OCI-LY7 (cell line): ENCODE results near the gene DTWD1. TPM values are rescaled to one million over a fixed set of nuclear protein-coding genes. Genes with fewer than 3 reads are reported as not detected.

ENCODE experiments used
- BruUV-seq: library from RNA; stranded (reverse); fragments of 400-500 nt; replicated peaks from 2 replicates; lab custom pipeline; 2021; lab: Mats Ljungman, UMichigan
- CTCF ChIA-PET: fragments of 300-600 bp; sonication (Branson Sonifier 250); formaldehyde crosslinking; loops from one replicate; lab custom pipeline; 2022; ENCODE audit warnings: antibody characterized with exemption; ENCODE audit not compliant: unreplicated experiment; lab: Charles Lee
- POLR2A ChIA-PET: fragments of 300-600 bp; sonication (Branson Sonifier 250); formaldehyde crosslinking; loops from one replicate; lab custom pipeline; 2022; ENCODE audit warnings: antibody characterized with exemption; lab: Charles Lee
- DNase-seq: peaks from one replicate; pipeline ENCODE4 v3.0.0-alpha.2; 2015; ENCODE audit warnings: low spot score
- H2AFZ ChIP-seq: fragments of 200-600 bp; sonication (generic), shearing (Covaris generic); 2 replicates; pipeline ENCODE4 v1.6.1; 2014; ENCODE audit warnings: mild to moderate bottlenecking, antibody characterized with exemption, low read length, moderate library complexity
- H3K27ac ChIP-seq: fragments of 200-600 bp; sonication (generic); 2 replicates; pipeline ENCODE4 v1.5.1; 2014; ENCODE audit warnings: mixed run types, low read depth, mild to moderate bottlenecking, moderate library complexity, low read length, inconsistent platforms; ENCODE audit not compliant: poor library complexity, severe bottlenecking
- H3K36me3 ChIP-seq: fragments of 200-600 bp; sonication (generic); 2 replicates; pipeline ENCODE4 v1.6.1; 2014; ENCODE audit warnings: mild to moderate bottlenecking, antibody characterized with exemption, low read length, moderate library complexity, mixed read lengths; ENCODE audit not compliant: insufficient read depth
- H3K4me1 ChIP-seq: fragments of 200-600 bp; sonication (generic); 2 replicates; pipeline ENCODE4 v1.5.1; 2014; ENCODE audit warnings: mild to moderate bottlenecking, low read length; ENCODE audit not compliant: insufficient read depth, poor library complexity, severe bottlenecking
- H3K4me2 ChIP-seq: fragments of 200-600 bp; sonication (generic); 2 replicates; pipeline ENCODE4 v1.6.1; 2014; ENCODE audit warnings: mild to moderate bottlenecking, low read length
- H3K4me3 ChIP-seq: fragments of 200-600 bp; sonication (generic); 2 replicates; pipeline ENCODE4 v1.5.1; 2014; ENCODE audit warnings: mild to moderate bottlenecking, low read depth, low read length; ENCODE audit not compliant: poor library complexity, severe bottlenecking
- H3K79me2 ChIP-seq: fragments of 200-600 bp; sonication (generic); 2 replicates; pipeline ENCODE4 v1.6.1; 2016; ENCODE audit warnings: low read depth, mild to moderate bottlenecking, low read length, moderate library complexity, mixed read lengths; ENCODE audit not compliant: insufficient read depth
- H3K9me2 ChIP-seq: fragments of 200-600 bp; sonication (generic); 2 replicates; pipeline ENCODE4 v1.6.1; 2016; ENCODE audit warnings: mild to moderate bottlenecking, low read length, mixed read lengths; ENCODE audit not compliant: insufficient read depth
- H3K9me3 ChIP-seq: fragments of 200-600 bp; sonication (generic); 2 replicates; pipeline ENCODE4 v1.6.1; 2014; ENCODE audit warnings: mild to moderate bottlenecking, mixed run types, low read length, mixed read lengths
- H4K20me1 ChIP-seq: fragments of 200-600 bp; sonication (generic); 2 replicates; pipeline ENCODE4 v1.6.1; 2014; ENCODE audit warnings: mild to moderate bottlenecking, antibody characterized with exemption, low read length, moderate library complexity, mixed read lengths; ENCODE audit not compliant: insufficient read depth
- EZH2phosphoT487 ChIP-seq: fragments of 200-600 bp; sonication (generic); IDR thresholded peaks from 2 replicates; pipeline ENCODE4 v1.6.1; 2018; ENCODE audit warnings: low read depth, borderline replicate concordance, mild to moderate bottlenecking, mixed run types, antibody characterized with exemption, low read length, moderate library complexity, mixed read lengths
- intact Hi-C: fragments of 100-400 bp; cut with micrococcal nuclease; formaldehyde crosslinking; loops from one replicate; pipeline ENCODE4 v1.10.0; 2022; ENCODE audit not compliant: unreplicated experiment
- total RNA-seq, 2 experiments: library from RNA; depleted of rRNA in 1 of 2; stranded (reverse); fragments of >200 nt in 1 of 2; shearing (Covaris generic) in 1 of 2; gene quantifications; 2 replicates each; pipeline ENCODE4 v1.2.3, GENCODE V29; 2014 to 2022
- TF ChIP-seq, protein P1 (sequence below): fragments of 200-600 bp; sonication (generic); conservative IDR thresholded peaks from 2 replicates; pipeline ENCODE4 v1.5.1; 2014; ENCODE audit warnings: mild to moderate bottlenecking, antibody characterized with exemption, low read length, moderate library complexity, mixed read lengths

DTWD1 gene
- total RNA-seq, 2 experiments from 2014 or later, result 9.4 to 19.2 TPM

DNA sequence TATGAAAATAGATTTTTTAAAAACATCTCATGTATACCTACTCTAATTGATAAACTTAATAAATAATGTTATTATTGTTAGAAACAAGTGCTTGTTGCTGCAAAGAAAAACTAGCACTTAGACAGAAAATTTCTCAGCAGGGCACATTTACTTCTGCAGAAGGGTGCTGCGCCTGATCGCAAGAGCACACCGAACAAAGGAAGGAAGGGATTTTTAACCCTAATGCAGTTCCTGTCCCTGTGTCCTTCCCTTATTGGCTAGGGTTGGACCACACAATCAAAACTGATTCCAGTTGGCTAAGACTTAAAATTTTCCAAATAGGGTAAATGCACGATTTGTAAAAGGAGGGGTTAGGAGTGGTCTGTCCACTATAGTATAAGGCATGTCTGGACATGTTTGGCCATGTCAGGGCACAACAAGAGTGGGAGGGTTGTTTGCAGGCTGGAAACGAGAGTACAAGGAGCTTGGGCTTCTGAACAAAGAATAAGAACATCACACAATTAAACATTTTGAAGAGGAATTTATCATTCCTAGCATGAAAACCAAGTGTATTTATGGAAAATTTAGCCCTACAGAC, 4.7 kb downstream of the DTWD1 start:
- Histone ChIP-seq H3K4me1 (peaks cover 10% of the 10 kb centered on the region), H4K20me1 (no peaks in the 10 kb centered on the region), H3K79me2 (peaks cover 18% of the 10 kb centered on the region; the same call in 1 of the 2 replicates), H3K4me3 (no peak overlapping the region), H3K9me2 (no peaks in the 10 kb centered on the region), H3K9me3 (peaks cover 22% of the 10 kb centered on the region; the same call in 1 of the 2 replicates), H3K27ac (no peak overlapping the region), H3K36me3 (peaks cover 43% of the 10 kb centered on the region), H2AFZ (no peak overlapping the region), H3K4me2 (no peak overlapping the region)
- TF ChIP-seq, protein P1, sequence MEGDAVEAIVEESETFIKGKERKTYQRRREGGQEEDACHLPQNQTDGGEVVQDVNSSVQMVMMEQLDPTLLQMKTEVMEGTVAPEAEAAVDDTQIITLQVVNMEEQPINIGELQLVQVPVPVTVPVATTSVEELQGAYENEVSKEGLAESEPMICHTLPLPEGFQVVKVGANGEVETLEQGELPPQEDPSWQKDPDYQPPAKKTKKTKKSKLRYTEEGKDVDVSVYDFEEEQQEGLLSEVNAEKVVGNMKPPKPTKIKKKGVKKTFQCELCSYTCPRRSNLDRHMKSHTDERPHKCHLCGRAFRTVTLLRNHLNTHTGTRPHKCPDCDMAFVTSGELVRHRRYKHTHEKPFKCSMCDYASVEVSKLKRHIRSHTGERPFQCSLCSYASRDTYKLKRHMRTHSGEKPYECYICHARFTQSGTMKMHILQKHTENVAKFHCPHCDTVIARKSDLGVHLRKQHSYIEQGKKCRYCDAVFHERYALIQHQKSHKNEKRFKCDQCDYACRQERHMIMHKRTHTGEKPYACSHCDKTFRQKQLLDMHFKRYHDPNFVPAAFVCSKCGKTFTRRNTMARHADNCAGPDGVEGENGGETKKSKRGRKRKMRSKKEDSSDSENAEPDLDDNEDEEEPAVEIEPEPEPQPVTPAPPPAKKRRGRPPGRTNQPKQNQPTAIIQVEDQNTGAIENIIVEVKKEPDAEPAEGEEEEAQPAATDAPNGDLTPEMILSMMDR, result no peak
- TF ChIP-seq EZH2phosphoT487, result no peak
- intact Hi-C loops, result loop anchor here (10.0 kb wide), 1 partner anchor 1291 kb away; the partner anchor contains the start of gene DUT
- ChIA-PET CTCF (no interaction called here), POLR2A (interaction anchor here (1.0 kb wide), 1 partner anchor 14 kb away, joined by 3 read pairs; no protein-coding TSS in a partner anchor)
- no TSS peak for BruUV-seq
- DNase-seq, result no peak

GRCh38 chr15:49627407-49627877, 6.6 kb downstream of the DTWD1 start:
- no peaks in the 10 kb centered on the region for H4K20me1 ChIP-seq
- no peak for DNase-seq
- TF ChIP-seq EZH2phosphoT487, result no peak
- TF ChIP-seq, protein P1, result no peak
- POLR2A ChIA-PET, result no interaction called here
- no peak overlapping the region for H3K4me2 ChIP-seq
- H2AFZ ChIP-seq, result no peak overlapping the region
- no peak overlapping the region for H3K4me3 ChIP-seq
- H3K36me3 ChIP-seq, result peaks cover 47% of the 10 kb centered on the region
- H3K79me2 ChIP-seq, result peaks cover 4% of the 10 kb centered on the region; the same call in 1 of the 2 replicates
- H3K9me3 ChIP-seq, result peaks cover 22% of the 10 kb centered on the region; the same call in 1 of the 2 replicates
- intact Hi-C loops, result loop anchor here (10.0 kb wide), 1 partner anchor 1293 kb away; the partner anchor contains the start of gene DUT
- peaks cover 2% of the 10 kb centered on the region for H3K4me1 ChIP-seq
- no TSS peak for BruUV-seq
- CTCF ChIA-PET, result no interaction called here
- H3K27ac ChIP-seq, result no peak overlapping the region
- no peaks in the 10 kb centered on the region for H3K9me2 ChIP-seq

GRCh38 chr15:49628379-49628778, 7.5 kb downstream of the DTWD1 start:
- ChIA-PET CTCF (no interaction called here), POLR2A (interaction anchor here (1.2 kb wide), 1 partner anchor 9 kb away, joined by 3 read pairs; no protein-coding TSS in a partner anchor)
- intact Hi-C loops, result loop anchor here (10.0 kb wide), 1 partner anchor 1294 kb away; the partner anchor contains the start of gene DUT
- no peaks in the 10 kb centered on the region for H4K20me1 ChIP-seq
- no peak overlapping the region for H2AFZ ChIP-seq
- H3K4me1 ChIP-seq, result no peaks in the 10 kb centered on the region
- H3K4me3 ChIP-seq, result no peak overlapping the region
- BruUV-seq, result no TSS peak
- no peaks in the 10 kb centered on the region for H3K79me2 ChIP-seq
- no peak overlapping the region for H3K4me2 ChIP-seq
- H3K9me2 ChIP-seq, result no peaks in the 10 kb centered on the region
- TF ChIP-seq, protein P1, result no peak
- no peak for TF ChIP-seq EZH2phosphoT487
- H3K27ac ChIP-seq, result no peak overlapping the region
- H3K9me3 ChIP-seq, result peaks cover 22% of the 10 kb centered on the region; the same call in 1 of the 2 replicates
- no peak for DNase-seq
- peaks cover 50% of the 10 kb centered on the region for H3K36me3 ChIP-seq
